Activated CD4-positive, alpha-beta memory T cell treated with anti-CD3 and anti-CD28 coated beads for 36 hours (primary cell): Measurements from ENCODE around the gene EHF. TPM values are rescaled to one million over a fixed set of nuclear protein-coding genes. Genes with fewer than 3 reads are reported as not detected.

Experiments used
- CTCF ChIA-PET: fragments of 350-600 bp; sonication (Branson Sonifier 250); formaldehyde crosslinking; loops from one replicate; lab custom pipeline; 2021; ENCODE audit warnings: antibody characterized with exemption, inconsistent platforms; lab: Charles Lee
- POLR2A ChIA-PET: fragments of 350-600 bp; sonication (Branson Sonifier 250); formaldehyde crosslinking; loops from one replicate; lab custom pipeline; 2021; ENCODE audit warnings: antibody characterized with exemption; lab: Charles Lee
- DNase-seq: peaks from one replicate; pipeline ENCODE4 v3.0.0-alpha.2; 2020
- H3K27ac Mint-ChIP-seq: one replicate; pipeline ENCODE4 v1.8.0; 2021; ENCODE audit warnings: mixed read lengths
- H3K27me3 Mint-ChIP-seq: one replicate; pipeline ENCODE4 v1.8.0; 2021; ENCODE audit warnings: mixed read lengths
- H3K36me3 Mint-ChIP-seq: one replicate; pipeline ENCODE4 v1.8.0; 2021; ENCODE audit warnings: mixed read lengths
- H3K4me1 Mint-ChIP-seq: one replicate; pipeline ENCODE4 v1.8.0; 2021; ENCODE audit warnings: low read depth, mixed read lengths
- H3K4me3 Mint-ChIP-seq: one replicate; pipeline ENCODE4 v1.8.0; 2021; ENCODE audit warnings: mild to moderate bottlenecking, mixed read lengths
- H3K9me3 Mint-ChIP-seq: one replicate; pipeline ENCODE4 v1.8.0; 2021; ENCODE audit warnings: mixed read lengths
- intact Hi-C: fragments of 100-400 bp; cut with micrococcal nuclease; formaldehyde crosslinking; loops from one replicate; pipeline ENCODE4 v1.15.1; 2023
- total RNA-seq, 2 experiments: library from RNA; stranded (reverse); gene quantifications; one replicate each; pipeline ENCODE4 v1.2.3, GENCODE V29; 2021

Gene EHF
- total RNA-seq, 2 experiments from 2014 or later: not detected

DNA sequence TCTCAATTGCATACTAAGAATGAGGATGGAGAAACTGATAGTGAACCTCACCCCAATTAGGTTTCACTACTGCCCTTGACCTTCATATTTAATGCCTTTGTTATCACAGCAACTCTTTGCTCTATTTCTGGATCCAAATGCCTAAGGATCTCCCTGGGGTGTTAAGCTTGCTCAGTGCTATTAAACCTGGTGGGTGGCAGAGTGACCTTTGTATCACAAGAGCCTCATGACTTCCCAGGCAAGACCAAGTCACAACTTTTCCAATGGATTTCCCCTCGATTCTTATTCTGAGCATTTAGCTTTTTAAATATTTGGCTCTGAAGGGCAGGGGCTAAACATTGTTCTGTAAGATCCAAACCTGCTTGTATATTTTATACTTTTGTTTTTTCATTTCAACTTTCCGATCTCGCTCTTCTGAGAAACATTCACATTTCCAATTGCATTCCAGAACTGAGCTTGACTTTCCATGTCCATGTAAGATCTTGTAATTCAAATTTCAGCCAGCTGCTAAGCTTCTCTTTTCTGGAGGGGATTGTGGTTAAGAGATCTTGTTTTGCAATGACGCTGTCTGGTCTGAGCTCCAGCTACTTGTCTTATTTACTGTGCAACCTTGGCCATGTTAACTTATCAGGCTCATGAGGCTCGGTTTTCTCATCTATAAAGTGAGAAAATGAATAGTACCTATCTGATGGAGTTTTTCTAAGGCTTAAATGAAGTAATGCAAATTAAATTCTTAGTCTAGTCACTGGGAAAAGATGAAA lies 6.4 kb upstream of the EHF start:
- CTCF ChIA-PET: no interaction called here
- H3K27me3 Mint-ChIP-seq: peaks cover 20% of the 10 kb centered on the region
- no peak overlapping the region for H3K4me3 Mint-ChIP-seq

GRCh38 chr11:34616086-34616485 lies 4.8 kb upstream of the EHF start:
- ChIA-PET CTCF (no interaction called here), POLR2A (no interaction called here)
- DNase-seq: no peak
- no peaks in the 10 kb centered on the region for H3K9me3 Mint-ChIP-seq
- intact Hi-C loops: no loop called here
- H3K27me3 Mint-ChIP-seq: peaks cover 20% of the 10 kb centered on the region
- no peaks in the 10 kb centered on the region for H3K36me3 Mint-ChIP-seq
- peaks cover 16% of the 10 kb centered on the region for H3K4me1 Mint-ChIP-seq
- no peak overlapping the region for H3K4me3 Mint-ChIP-seq
- no peak overlapping the region for H3K27ac Mint-ChIP-seq

More for the DNA sequence above, 6.4 kb upstream of the EHF start:
- H3K27ac Mint-ChIP-seq: no peak overlapping the region
- peaks cover 16% of the 10 kb centered on the region for H3K4me1 Mint-ChIP-seq
- POLR2A ChIA-PET: no interaction called here
- no peaks in the 10 kb centered on the region for H3K9me3 Mint-ChIP-seq
- intact Hi-C loops: no loop called here
- no peak for DNase-seq
- H3K36me3 Mint-ChIP-seq: no peaks in the 10 kb centered on the region

DNA sequence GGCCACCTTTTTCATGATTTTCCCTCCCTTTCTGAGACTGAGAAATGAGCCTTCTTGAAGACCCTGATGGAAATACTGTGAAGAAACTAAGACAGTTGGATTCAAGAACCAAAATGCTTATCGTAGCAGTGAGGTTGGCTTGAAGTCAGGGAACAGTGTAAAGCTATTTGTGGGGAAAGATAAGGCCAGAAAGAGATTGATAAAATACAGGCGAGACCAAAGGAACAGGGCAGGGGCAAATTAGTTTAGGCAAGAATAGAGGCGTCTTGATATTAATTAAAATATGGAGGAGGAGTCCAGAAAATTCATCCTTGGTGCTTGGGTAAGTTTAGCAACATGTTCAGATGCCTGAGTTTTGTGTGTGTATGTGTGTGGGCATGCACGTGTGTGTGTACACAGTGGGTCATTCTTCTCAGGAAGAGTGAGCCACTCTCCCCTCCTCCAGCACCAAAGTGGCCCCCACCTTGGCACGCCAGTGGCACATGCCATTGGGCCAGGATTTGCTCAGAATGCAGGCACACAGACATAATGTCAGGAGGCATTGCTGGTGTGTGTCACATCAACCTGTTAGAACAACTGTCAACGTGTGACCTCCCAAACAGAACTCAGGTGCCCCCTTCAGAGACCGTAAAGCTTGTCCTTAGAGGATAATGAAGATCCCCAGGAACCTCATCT lies 3.9 kb upstream of the EHF start:
- intact Hi-C loops: no loop called here
- Mint-ChIP-seq H3K36me3 (no peaks in the 10 kb centered on the region), H3K4me3 (no peak overlapping the region), H3K27ac (no peak overlapping the region), H3K9me3 (no peaks in the 10 kb centered on the region), H3K4me1 (peaks cover 16% of the 10 kb centered on the region), H3K27me3 (peaks cover 19% of the 10 kb centered on the region)
- ChIA-PET POLR2A (no interaction called here), CTCF (no interaction called here)
- DNase-seq: no peak

DNA sequence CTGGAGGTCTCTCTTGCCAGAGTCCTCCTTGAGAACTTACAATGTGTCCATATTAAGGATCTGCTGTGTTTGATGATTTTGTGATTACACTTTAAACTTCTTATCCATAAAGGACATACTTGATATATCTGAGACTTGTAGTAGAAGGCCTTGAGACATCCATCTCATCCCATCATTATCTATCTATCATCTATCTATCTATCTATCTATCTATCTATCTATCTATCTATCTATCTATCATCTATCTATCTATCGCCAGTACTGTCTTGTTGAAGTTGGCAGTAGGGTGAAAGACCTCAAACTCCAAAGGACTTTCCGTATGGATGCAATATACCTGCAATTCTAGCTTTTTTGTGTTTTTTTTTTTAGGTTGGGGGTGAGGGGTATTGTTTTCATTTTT lies 2.5 kb upstream of the EHF start:
- Mint-ChIP-seq H3K4me3 (no peak overlapping the region), H3K27ac (no peak overlapping the region), H3K27me3 (peaks cover 26% of the 10 kb centered on the region), H3K36me3 (no peaks in the 10 kb centered on the region), H3K4me1 (peaks cover 13% of the 10 kb centered on the region), H3K9me3 (no peaks in the 10 kb centered on the region)
- ChIA-PET CTCF (no interaction called here), POLR2A (no interaction called here)
- intact Hi-C loops: no loop called here
- DNase-seq: no peak

- Mint-ChIP-seq H3K4me1 (peaks cover 11% of the 10 kb centered on the region), H3K36me3 (no peaks in the 10 kb centered on the region), H3K4me3 (no peak overlapping the region), H3K27ac (no peak overlapping the region), H3K27me3 (peaks cover 29% of the 10 kb centered on the region), H3K9me3 (no peaks in the 10 kb centered on the region)
- CTCF ChIA-PET: no interaction called here
- intact Hi-C loops: no loop called here
- DNase-seq: no peak
- POLR2A ChIA-PET: no interaction called here
These were observed 1.8 kb upstream of the EHF start for GRCh38 chr11:34619062-34619516.

DNA sequence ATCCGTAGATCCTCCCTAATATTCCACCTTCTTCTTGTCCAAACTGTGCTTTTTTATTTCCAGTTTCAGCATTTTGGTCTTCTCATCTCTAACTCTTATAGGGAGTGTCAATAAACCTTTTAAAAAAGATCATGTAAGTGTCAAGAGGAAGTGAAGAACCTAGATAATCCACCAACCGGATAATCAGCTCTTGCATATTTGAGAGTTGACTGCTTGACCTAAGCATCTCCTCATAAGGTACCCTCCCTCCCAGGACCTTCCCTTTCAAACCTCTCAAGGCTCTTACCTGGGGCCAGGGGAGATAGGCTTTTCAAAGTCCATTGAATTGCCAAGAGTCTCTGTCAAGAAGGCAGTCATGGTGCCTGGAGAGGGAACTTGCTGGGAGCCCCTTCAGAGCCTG lies 691 bp upstream of the EHF start:
- CTCF ChIA-PET: interaction anchor here (0.8 kb wide), 1 partner anchor 15 kb away, joined by 3 read pairs; no protein-coding TSS in a partner anchor
- DNase-seq: no peak
- H3K4me1 Mint-ChIP-seq: peaks cover 4% of the 10 kb centered on the region
- intact Hi-C loops: no loop called here
- H3K27ac Mint-ChIP-seq: no peak overlapping the region
- POLR2A ChIA-PET: no interaction called here
- no peaks in the 10 kb centered on the region for H3K9me3 Mint-ChIP-seq
- H3K36me3 Mint-ChIP-seq: no peaks in the 10 kb centered on the region
- H3K27me3 Mint-ChIP-seq: peaks cover 37% of the 10 kb centered on the region
- H3K4me3 Mint-ChIP-seq: no peak overlapping the region

- Mint-ChIP-seq H3K36me3 (no peaks in the 10 kb centered on the region), H3K9me3 (no peaks in the 10 kb centered on the region), H3K4me3 (no peak overlapping the region), H3K27me3 (peaks cover 44% of the 10 kb centered on the region), H3K27ac (no peak overlapping the region), H3K4me1 (peaks cover 12% of the 10 kb centered on the region)
- DNase-seq: no peak
- POLR2A ChIA-PET: no interaction called here
- intact Hi-C loops: no loop called here
- CTCF ChIA-PET: no interaction called here
These were observed 983 bp downstream of the EHF start for GRCh38 chr11:34621876-34622275.

- Mint-ChIP-seq H3K9me3 (no peaks in the 10 kb centered on the region), H3K36me3 (no peaks in the 10 kb centered on the region), H3K27me3 (peaks cover 44% of the 10 kb centered on the region), H3K4me3 (no peak overlapping the region), H3K4me1 (peaks cover 13% of the 10 kb centered on the region), H3K27ac (no peak overlapping the region)
- intact Hi-C loops: no loop called here
- ChIA-PET POLR2A (interaction anchor here (2.1 kb wide), 1 partner anchor 17 kb away, joined by 6 read pairs; no protein-coding TSS in a partner anchor), CTCF (interaction anchor here (0.7 kb wide), 1 partner anchor 27 kb away, joined by 3 read pairs; no protein-coding TSS in a partner anchor)
- DNase-seq: no peak
These were observed 2.6 kb downstream of the EHF start for GRCh38 chr11:34623463-34623862.

DNA sequence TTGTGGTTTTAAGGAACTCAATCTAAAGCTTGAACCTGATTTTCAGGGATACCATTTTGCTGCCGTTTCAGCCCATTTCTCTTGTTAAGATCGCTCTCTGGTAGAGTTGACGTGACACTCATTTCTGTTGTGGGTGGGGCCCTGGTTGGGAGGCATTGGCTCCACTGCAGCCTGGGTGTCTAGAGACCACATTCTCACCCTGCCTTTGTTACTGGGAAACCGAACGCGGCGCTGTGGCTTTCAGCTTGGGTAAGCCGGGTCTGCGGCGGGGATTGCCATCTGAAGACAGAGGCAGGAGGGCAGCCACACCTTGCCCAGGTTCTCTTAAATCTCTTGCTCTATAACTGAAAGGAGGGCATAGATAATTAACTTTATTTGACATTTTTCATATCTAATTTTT lies 3.2 kb downstream of the EHF start:
- no peaks in the 10 kb centered on the region for H3K36me3 Mint-ChIP-seq
- H3K27me3 Mint-ChIP-seq: peaks cover 46% of the 10 kb centered on the region
- DNase-seq: peak; percentile 67
- H3K27ac Mint-ChIP-seq: no peak overlapping the region
- POLR2A ChIA-PET: interaction anchor here (2.1 kb wide), 1 partner anchor 16 kb away, joined by 6 read pairs; no protein-coding TSS in a partner anchor
- CTCF ChIA-PET: interaction anchor here (0.7 kb wide), 1 partner anchor 26 kb away, joined by 3 read pairs; no protein-coding TSS in a partner anchor
- peak overlapping the region; percentile 10 for H3K4me3 Mint-ChIP-seq
- no peaks in the 10 kb centered on the region for H3K9me3 Mint-ChIP-seq
- H3K4me1 Mint-ChIP-seq: peaks cover 13% of the 10 kb centered on the region
- intact Hi-C loops: no loop called here

- Mint-ChIP-seq H3K27me3 (peaks cover 45% of the 10 kb centered on the region), H3K36me3 (no peaks in the 10 kb centered on the region), H3K9me3 (no peaks in the 10 kb centered on the region), H3K4me1 (peaks cover 13% of the 10 kb centered on the region), H3K4me3 (no peak overlapping the region), H3K27ac (no peak overlapping the region)
- CTCF ChIA-PET: no interaction called here
- DNase-seq: no peak
- intact Hi-C loops: no loop called here
- POLR2A ChIA-PET: no interaction called here
These were observed 4.7 kb downstream of the EHF start for GRCh38 chr11:34625576-34625975.

- DNase-seq: no peak
- Mint-ChIP-seq H3K9me3 (no peaks in the 10 kb centered on the region), H3K27me3 (peaks cover 39% of the 10 kb centered on the region), H3K36me3 (no peaks in the 10 kb centered on the region), H3K27ac (no peak overlapping the region), H3K4me1 (peaks cover 13% of the 10 kb centered on the region), H3K4me3 (no peak overlapping the region)
- intact Hi-C loops: loop anchor here (1.0 kb wide), 1 partner anchor 24 kb away; no protein-coding TSS in a partner anchor
- CTCF ChIA-PET: interaction anchor here (0.6 kb wide), 1 partner anchor 763 kb away, joined by 4 read pairs; no protein-coding TSS in a partner anchor
- POLR2A ChIA-PET: interaction anchor here (1.2 kb wide), 1 partner anchor 29 kb away, joined by 3 read pairs; no protein-coding TSS in a partner anchor
These were observed 5.5 kb downstream of the EHF start for GRCh38 chr11:34626393-34626792.

- Mint-ChIP-seq H3K4me1 (peaks cover 13% of the 10 kb centered on the region), H3K9me3 (no peaks in the 10 kb centered on the region), H3K27ac (no peak overlapping the region), H3K27me3 (peaks cover 34% of the 10 kb centered on the region), H3K36me3 (no peaks in the 10 kb centered on the region), H3K4me3 (no peak overlapping the region)
- ChIA-PET POLR2A (interaction anchor here (1.2 kb wide), 1 partner anchor 28 kb away, joined by 3 read pairs; no protein-coding TSS in a partner anchor), CTCF (no interaction called here)
- DNase-seq: no peak
- intact Hi-C loops: no loop called here
These were observed 6.3 kb downstream of the EHF start for GRCh38 chr11:34627197-34627596.
